Muscle layer of duodenum (tissue), 2 donors: Measurements from ENCODE around the gene RBM23.
"Not testable (repeated sequence)": the region's sequence is repeated elsewhere in the genome, so short reads cannot be mapped to it uniquely, and the experiment has no call there.

Source experiments
- H3K27ac ChIP-seq: one replicate; pipeline ENCODE4 v1.7.0; 2013; ENCODE audit warnings: mild to moderate bottlenecking, low read length
- H3K27me3 ChIP-seq: one replicate; pipeline ENCODE4 v1.7.0; 2013; ENCODE audit warnings: low read depth, mild to moderate bottlenecking, control low read depth, low read length
- H3K36me3 ChIP-seq, 2 donors: one replicate each; pipeline ENCODE4 v1.7.0; 2013; ENCODE audit warnings: low read length in 2 of 2, control low read depth in 1 of 2, mild to moderate bottlenecking in 1 of 2; ENCODE audit not compliant: insufficient read depth in 2 of 2, control insufficient read depth in 1 of 2
- H3K4me1 ChIP-seq, 2 donors: one replicate each; pipeline ENCODE4 v1.7.0; 2013; ENCODE audit warnings: low read length in 2 of 2, mild to moderate bottlenecking in 2 of 2, control low read depth in 1 of 2, moderate library complexity in 1 of 2; ENCODE audit not compliant: insufficient read depth in 2 of 2, control insufficient read depth in 1 of 2
- H3K4me3 ChIP-seq, 2 donors: one replicate each; pipeline ENCODE4 v1.7.0; 2013; ENCODE audit warnings: low read length in 2 of 2, low read depth in 1 of 2, mild to moderate bottlenecking in 1 of 2
- H3K9me3 ChIP-seq, 2 donors: one replicate each; pipeline ENCODE4 v1.7.0; 2013; ENCODE audit warnings: low read length in 2 of 2, control low read depth in 1 of 2, mild to moderate bottlenecking in 1 of 2; ENCODE audit not compliant: control insufficient read depth in 1 of 2
- donor health status: healthy.

RBM23 gene

GRCh38 chr14:22918804-22919600 is at the start of gene RBM23:
Gene RBM23 (minus strand): TSS chr14:22919149.
- Histone ChIP-seq H3K4me1 (peaks cover 12 to 25% of the 10 kb centered on the region in 2 donors), H3K4me3 (peak within 1 kb of the TSS; percentile 66 to 96), H3K36me3 (peaks cover 21 to 40% of the 10 kb centered on the region in 2 donors), H3K27ac (peak within 1 kb of the TSS; percentile 100), H3K9me3 (no peaks in the 10 kb centered on the region), H3K27me3 (no peaks in the 10 kb centered on the region)

GRCh38 chr14:22966783-22967269 is 47.9 kb upstream of the RBM23 start:
- Histone ChIP-seq H3K4me3 (no peak overlapping the region), H3K27me3 (no peaks in the 10 kb centered on the region), H3K27ac (no peak overlapping the region), H3K9me3 (no peaks in the 10 kb centered on the region), H3K36me3 (no peaks in the 10 kb centered on the region), H3K4me1 (no peaks in the 10 kb centered on the region)

- not testable (repeated sequence) for H3K27me3 ChIP-seq, H3K9me3 ChIP-seq, H3K27ac ChIP-seq, H3K4me3 ChIP-seq, H3K4me1 ChIP-seq, H3K36me3 ChIP-seq
These were observed 47.2 kb upstream of the RBM23 start for GRCh38 chr14:22965916-22966782.

- no peak overlapping the region for H3K27ac ChIP-seq
- H3K9me3 ChIP-seq: no peaks in the 10 kb centered on the region
- no peaks in the 10 kb centered on the region for H3K4me1 ChIP-seq
- H3K36me3 ChIP-seq: no peaks in the 10 kb centered on the region
- H3K4me3 ChIP-seq: no peak overlapping the region
- no peaks in the 10 kb centered on the region for H3K27me3 ChIP-seq
These were observed 43.2 kb upstream of the RBM23 start for GRCh38 chr14:22962061-22962676.

- Histone ChIP-seq H3K4me1 (peaks cover 6 to 8% of the 10 kb centered on the region in 2 donors), H3K9me3 (no peaks in the 10 kb centered on the region), H3K36me3 (peaks cover 12 to 18% of the 10 kb centered on the region in 2 donors), H3K27ac (peak overlapping the region; percentile 96), H3K27me3 (no peaks in the 10 kb centered on the region), H3K4me3 (peak overlapping the region; percentile 83 to 91)
These were observed 37.0 kb upstream of the RBM23 start for GRCh38 chr14:22955702-22956569.

GRCh38 chr14:22952418-22952817 is 33.5 kb upstream of the RBM23 start:
- Histone ChIP-seq H3K27me3 (no peaks in the 10 kb centered on the region), H3K36me3 (peaks cover 19 to 33% of the 10 kb centered on the region in 2 donors), H3K4me1 (peaks cover 6 to 8% of the 10 kb centered on the region in 2 donors), H3K4me3 (no peak overlapping the region), H3K27ac (no peak overlapping the region), H3K9me3 (no peaks in the 10 kb centered on the region)

GRCh38 chr14:22951795-22952194 is 32.8 kb upstream of the RBM23 start:
- H3K27ac ChIP-seq, H3K27me3 ChIP-seq, H3K4me3 ChIP-seq, H3K4me1 ChIP-seq, H3K9me3 ChIP-seq: not testable (repeated sequence)
- peaks cover 23 to 39% of the 10 kb centered on the region in 2 donors for H3K36me3 ChIP-seq

- H3K9me3 ChIP-seq: no peaks in the 10 kb centered on the region
- H3K27ac ChIP-seq: no peak overlapping the region
- H3K36me3 ChIP-seq: peaks cover 18 to 38% of the 10 kb centered on the region in 2 donors
- H3K4me3 ChIP-seq: no peak overlapping the region
- no peaks in the 10 kb centered on the region for H3K4me1 ChIP-seq
- H3K27me3 ChIP-seq: no peaks in the 10 kb centered on the region
These were observed 26.7 kb upstream of the RBM23 start for GRCh38 chr14:22945642-22946041.

- no peaks in the 10 kb centered on the region for H3K9me3 ChIP-seq
These were observed 20.7 kb upstream of the RBM23 start for GRCh38 chr14:22939684-22940083.

GRCh38 chr14:22935156-22935555 is 16.2 kb upstream of the RBM23 start:
- Histone ChIP-seq H3K36me3 (no peaks in the 10 kb centered on the region), H3K27ac (no peak overlapping the region), H3K4me1 (peaks cover 0 to 5% of the 10 kb centered on the region in 2 donors), H3K4me3 (no peak overlapping the region), H3K9me3 (no peaks in the 10 kb centered on the region), H3K27me3 (no peaks in the 10 kb centered on the region)

More at GRCh38 chr14:22939684-22940083, 20.7 kb upstream of the RBM23 start:
- Histone ChIP-seq H3K4me1 (no peaks in the 10 kb centered on the region), H3K27me3 (no peaks in the 10 kb centered on the region), H3K27ac (no peak overlapping the region), H3K4me3 (no peak overlapping the region), H3K36me3 (peaks cover 0 to 6% of the 10 kb centered on the region in 2 donors)
